SH-SY5Y (cell line): ENCODE measurements around the gene PDIA5.

Source experiments
- GATA2 ChIP-seq: IDR thresholded peaks from 2 replicates; pipeline ENCODE4 v1.6.1; 2011; ENCODE audit warnings: mild to moderate bottlenecking, low read depth, low read length
- GATA3 ChIP-seq: IDR thresholded peaks from 2 replicates; pipeline ENCODE4 v1.6.1; 2011; ENCODE audit warnings: low read depth, mild to moderate bottlenecking, low read length, moderate library complexity

DNA sequence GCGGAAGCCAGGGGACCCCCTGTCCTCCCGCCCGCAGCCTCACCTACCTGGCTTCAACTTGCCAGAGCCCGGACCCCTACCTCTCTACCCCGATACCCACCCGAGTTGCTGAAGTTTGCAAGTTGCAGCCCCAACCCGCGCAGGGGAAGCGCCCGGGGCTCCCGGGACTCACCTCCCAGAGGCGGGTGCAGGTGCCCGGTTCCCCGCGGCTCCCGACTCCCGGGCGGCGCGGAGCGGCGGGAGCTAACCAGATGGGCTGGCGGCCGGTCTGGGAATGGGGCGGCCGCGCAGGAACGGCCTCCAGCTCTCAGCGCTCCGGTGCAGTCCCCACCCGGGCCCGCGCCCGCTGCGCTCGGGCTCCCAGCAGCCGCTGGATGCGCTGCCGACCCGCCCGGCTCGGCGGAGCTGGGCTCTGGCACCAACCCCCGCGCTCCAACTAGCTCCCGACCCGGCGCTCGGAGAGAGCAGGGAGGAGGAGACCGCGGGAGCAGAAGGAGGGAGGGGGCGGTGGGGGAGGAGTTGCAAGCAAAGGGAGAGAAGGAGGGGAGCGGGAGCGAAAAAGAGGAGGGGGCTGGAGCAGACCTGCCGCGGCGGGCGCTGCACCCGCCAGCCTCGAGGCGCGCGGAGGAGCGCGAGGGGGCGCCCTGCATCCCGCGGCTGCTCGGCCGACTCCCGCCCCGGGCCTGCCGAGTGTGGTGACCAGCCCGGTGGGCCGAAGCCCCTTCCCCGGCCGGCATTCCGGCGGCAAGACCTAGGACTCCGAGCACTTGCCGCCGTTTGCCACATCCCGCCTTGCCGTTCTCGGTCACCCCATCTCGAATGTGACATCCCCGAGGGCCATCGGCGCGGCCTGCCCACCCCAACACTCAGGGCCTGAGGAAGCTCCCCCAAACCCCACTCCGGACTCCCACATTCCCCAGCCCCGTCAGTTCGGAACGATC lies 39.3 kb upstream of the PDIA5 start, which contains the start of gene SEMA5B:
- TF ChIP-seq GATA2 (no peak), GATA3 (no peak)
